SK-MEL-5 (cell line): ENCODE data around the gene IGF2R. TPM values are rescaled to one million over a fixed set of nuclear protein-coding genes. Genes with fewer than 3 reads are reported as not detected.
"Not testable (repeated sequence)": the region's sequence is repeated elsewhere in the genome, so short reads cannot be mapped to it uniquely, and the experiment has no call there.

Source experiments
- DNase-seq: peaks from one replicate; pipeline ENCODE4 v3.0.0-alpha.2; 2016; ENCODE audit warnings: low read depth, low spot score
- in situ Hi-C: cut with HindIII; loops from 2 replicates; pipeline ENCODE4 v1.10.0; 2016; ENCODE audit warnings: low sequenced_read_pairs, high pct_unique_total_duplicates, low pct_unique_long_range_greater_than_20kb
- polyA plus RNA-seq, 2 experiments: library from polyadenylated mRNA; depleted of rRNA; stranded (reverse); fragments of >200 nt; gene quantifications; 2 replicates each; pipeline ENCODE4 v1.2.3, GENCODE V29; 2015
- total RNA-seq: library from RNA; depleted of rRNA; stranded (reverse); fragments of >200 nt; shearing (Covaris generic); gene quantifications from 2 replicates; pipeline ENCODE4 v1.2.3, GENCODE V29; 2014; rRNA removed

Gene IGF2R
- total RNA-seq = 63.4 and 87.5 TPM in 2 replicates
- polyA plus RNA-seq (2015; cell fraction: cytosol; rRNA removed) = 121 and 155 TPM in 2 replicates
- 42.3 and 57.0 TPM in 2 replicates for polyA plus RNA-seq (2015; cell fraction: nucleus; rRNA removed)

GRCh38 chr6:159968295-159969203 lies at the start of gene IGF2R:
IGF2R (plus strand) TSS chr6:159969082; CDS start chr6:159969247, 165 bp downstream.
- DNase-seq = peak; percentile 77
- in situ Hi-C loops = no loop called here

- in situ Hi-C loops = no loop called here
- DNase-seq = no peak
Observed at GRCh38 chr6:159919800-159920199, 49.1 kb upstream of the IGF2R start.

GRCh38 chr6:159924150-159924549 lies 44.7 kb upstream of the IGF2R start:
- in situ Hi-C loops = not testable (repeated sequence)

GRCh38 chr6:159926542-159927203 lies 42.2 kb upstream of the IGF2R start:
- no peak for DNase-seq
- in situ Hi-C loops = no loop called here

More at GRCh38 chr6:159924150-159924549, 44.7 kb upstream of the IGF2R start:
- DNase-seq = not testable (repeated sequence)

- in situ Hi-C loops = no loop called here
- DNase-seq = no peak
Observed at GRCh38 chr6:159929819-159930218, 39.1 kb upstream of the IGF2R start.

GRCh38 chr6:159931112-159931511 lies 37.8 kb upstream of the IGF2R start:
- in situ Hi-C loops = no loop called here
- no peak for DNase-seq

GRCh38 chr6:159931846-159932245 lies 37.0 kb upstream of the IGF2R start:
- in situ Hi-C loops = no loop called here
- no peak for DNase-seq

GRCh38 chr6:159933077-159933476 lies 35.8 kb upstream of the IGF2R start:
- in situ Hi-C loops = no loop called here
- DNase-seq = no peak

GRCh38 chr6:159934181-159934580 lies 34.7 kb upstream of the IGF2R start:
- in situ Hi-C loops = no loop called here
- DNase-seq = no peak

- no peak for DNase-seq
- in situ Hi-C loops = no loop called here
Observed at GRCh38 chr6:159935065-159935464, 33.8 kb upstream of the IGF2R start.

- in situ Hi-C loops = no loop called here
- DNase-seq = no peak
Observed at GRCh38 chr6:159935633-159936032, 33.2 kb upstream of the IGF2R start.

GRCh38 chr6:159939591-159940016 lies 29.3 kb upstream of the IGF2R start:
- no peak for DNase-seq
- in situ Hi-C loops = no loop called here

GRCh38 chr6:159941286-159942113 lies 27.4 kb upstream of the IGF2R start:
- DNase-seq = peak; percentile 58
- in situ Hi-C loops = no loop called here

GRCh38 chr6:159943101-159943632 lies 25.7 kb upstream of the IGF2R start:
- in situ Hi-C loops = no loop called here
- DNase-seq = no peak

GRCh38 chr6:159943968-159944598 lies 24.8 kb upstream of the IGF2R start:
- in situ Hi-C loops = no loop called here
- no peak for DNase-seq

- in situ Hi-C loops = no loop called here
Observed at GRCh38 chr6:159945801-159946392, 23.0 kb upstream of the IGF2R start.

GRCh38 chr6:159946912-159947311 lies 22.0 kb upstream of the IGF2R start:
- in situ Hi-C loops = no loop called here
- no peak for DNase-seq

More at GRCh38 chr6:159945801-159946392, 23.0 kb upstream of the IGF2R start:
- DNase-seq = no peak
